Neural cell (in vitro differentiated cells): ENCODE data around the gene MKRN2OS. TPM values are rescaled to one million over a fixed set of nuclear protein-coding genes. Genes with fewer than 3 reads are reported as not detected.

Source experiments
- H2AFZ ChIP-seq: fragments of 200-600, 300-800 bp; sonication (generic), shearing (Covaris generic); 2 replicates; pipeline ENCODE4 v1.6.0; 2014; ENCODE audit warnings: low read depth, mild to moderate bottlenecking, antibody characterized with exemption, low read length, moderate library complexity
- H3F3A ChIP-seq: fragments of 200-600 bp; shearing (Covaris generic); 2 replicates; pipeline ENCODE4 v1.6.1; 2016; ENCODE audit warnings: mild to moderate bottlenecking, moderate library complexity, mixed read lengths, antibody characterized with exemption, low read length; ENCODE audit not compliant: insufficient read depth, poor library complexity, severe bottlenecking
- H3K27ac ChIP-seq: fragments of 200-600, 300-800 bp; sonication (generic), shearing (Covaris generic); 2 replicates; pipeline ENCODE4 v1.5.1; 2014; ENCODE audit warnings: mild to moderate bottlenecking, low read length, moderate library complexity
- H3K27me3 ChIP-seq: fragments of 300-800, 200-600 bp; sonication (generic), shearing (Covaris generic); 2 replicates; pipeline ENCODE4 v1.6.0; 2014; ENCODE audit warnings: mild to moderate bottlenecking, low read depth, low read length, moderate library complexity; ENCODE audit not compliant: insufficient read depth
- H3K36me3 ChIP-seq: fragments of 300-800, 200-600 bp; sonication (generic), shearing (Covaris generic); 2 replicates; pipeline ENCODE4 v1.5.1; 2014; ENCODE audit warnings: mild to moderate bottlenecking, antibody characterized with exemption, low read length, moderate library complexity; ENCODE audit not compliant: insufficient read depth
- H3K4me2 ChIP-seq: fragments of 300-800, 200-600 bp; sonication (generic), shearing (Covaris generic); 2 replicates; pipeline ENCODE4 v1.6.0; 2014; ENCODE audit warnings: mild to moderate bottlenecking, low read length
- H3K4me3 ChIP-seq: fragments of 300-800, 200-600 bp; sonication (generic), shearing (Covaris generic); 2 replicates; pipeline ENCODE4 v1.5.1; 2014; ENCODE audit warnings: mild to moderate bottlenecking, low read length, moderate library complexity
- H3K79me2 ChIP-seq: fragments of 200-600 bp; shearing (Covaris generic); replicated peaks from 2 replicates; pipeline ENCODE4 v1.6.0; 2014; ENCODE audit warnings: mild to moderate bottlenecking, low read length, moderate library complexity; ENCODE audit not compliant: insufficient read depth
- H3K9ac ChIP-seq: fragments of 300-800, 200-600 bp; sonication (generic), shearing (Covaris generic); 2 replicates; pipeline ENCODE4 v1.6.1; 2016; ENCODE audit warnings: mild to moderate bottlenecking, low read length, mixed read lengths
- H3K9me2 ChIP-seq: fragments of 200-600 bp; shearing (Covaris generic); 2 replicates; pipeline ENCODE4 v1.6.1; 2016; ENCODE audit warnings: mild to moderate bottlenecking, low read length, mixed read lengths; ENCODE audit not compliant: insufficient read depth
- H3K9me3 ChIP-seq: fragments of 200-600, 300-800 bp; sonication (generic), shearing (Covaris generic); 2 replicates; pipeline ENCODE4 v1.6.1; 2016; ENCODE audit warnings: mild to moderate bottlenecking, mixed run types, low read length, moderate library complexity, mixed read lengths
- H4K20me1 ChIP-seq: fragments of 200-600 bp; shearing (Covaris generic); 2 replicates; pipeline ENCODE4 v1.6.1; 2016; ENCODE audit warnings: mild to moderate bottlenecking, mixed run types; ENCODE audit not compliant: insufficient read depth
- CTCF ChIP-seq: fragments of 450-650 bp; IDR thresholded peaks from 2 replicates; pipeline ENCODE4 v1.5.1; 2014; ENCODE audit warnings: antibody characterized with exemption, mild to moderate bottlenecking, moderate library complexity; ENCODE audit not compliant: poor library complexity, severe bottlenecking
- EP300 ChIP-seq: fragments of 450-650 bp; conservative IDR thresholded peaks from 2 replicates; pipeline ENCODE4 v1.6.1; 2014; ENCODE audit warnings: antibody characterized with exemption, mild to moderate bottlenecking, moderate library complexity; ENCODE audit not compliant: poor library complexity, severe bottlenecking
- EZH2 ChIP-seq: fragments of 200-600, 300-800 bp; shearing (Covaris generic), sonication (generic); IDR thresholded peaks from 2 replicates; pipeline ENCODE4 v1.6.1; 2014; ENCODE audit warnings: antibody characterized with exemption, low read length, borderline replicate concordance, mild to moderate bottlenecking; ENCODE audit not compliant: insufficient read depth, poor library complexity, severe bottlenecking
- MXI1 ChIP-seq: fragments of 450-650 bp; conservative IDR thresholded peaks from 2 replicates; pipeline ENCODE4 v1.6.1; 2014; ENCODE audit warnings: antibody characterized with exemption, mild to moderate bottlenecking; ENCODE audit not compliant: poor library complexity, severe bottlenecking
- POLR2AphosphoS5 ChIP-seq: IDR thresholded peaks from 2 replicates; pipeline ENCODE4 v1.6.1; 2012
- RAD21 ChIP-seq: fragments of 450-650 bp; conservative IDR thresholded peaks from 2 replicates; pipeline ENCODE4 v1.6.1; 2014; ENCODE audit warnings: antibody characterized with exemption, mild to moderate bottlenecking, moderate library complexity
- SMC3 ChIP-seq: fragments of 450-650 bp; conservative IDR thresholded peaks from 2 replicates; pipeline ENCODE4 v1.6.1; 2014; ENCODE audit warnings: antibody characterized with exemption, mild to moderate bottlenecking, moderate library complexity; ENCODE audit not compliant: poor library complexity
- TAF1 ChIP-seq: IDR thresholded peaks from 2 replicates; pipeline ENCODE4 v1.6.1; 2012; ENCODE audit warnings: low read depth
- polyA plus RNA-seq: library from polyadenylated mRNA; depleted of rRNA; stranded (reverse); fragments of >200 nt; gene quantifications from 2 replicates; pipeline ENCODE4 v1.2.3, GENCODE V29; 2014
- TF ChIP-seq, protein P1 (sequence below): IDR thresholded peaks from 2 replicates; pipeline ENCODE4 v1.6.1; 2012; ENCODE audit warnings: borderline replicate concordance

Gene MKRN2OS
- polyA plus RNA-seq, 1 donor from 2014 or later = 0.36 TPM

GRCh38 chr3:12585970-12586369 lies 40.7 kb upstream of the MKRN2OS start:
- H3K9ac ChIP-seq = no peak overlapping the region
- no peaks in the 10 kb centered on the region for H3F3A ChIP-seq
- no peak overlapping the region for H3K4me2 ChIP-seq
- no peak overlapping the region for H3K4me3 ChIP-seq
- H2AFZ ChIP-seq = no peak overlapping the region
- no peak for TF ChIP-seq SMC3
- TF ChIP-seq TAF1 = no peak
- TF ChIP-seq EP300 = no peak
- no peak for TF ChIP-seq POLR2AphosphoS5
- TF ChIP-seq MXI1 = no peak
- no peak for TF ChIP-seq CTCF
- no peak for TF ChIP-seq EZH2
- no peak for TF ChIP-seq RAD21
- TF ChIP-seq, protein P1, sequence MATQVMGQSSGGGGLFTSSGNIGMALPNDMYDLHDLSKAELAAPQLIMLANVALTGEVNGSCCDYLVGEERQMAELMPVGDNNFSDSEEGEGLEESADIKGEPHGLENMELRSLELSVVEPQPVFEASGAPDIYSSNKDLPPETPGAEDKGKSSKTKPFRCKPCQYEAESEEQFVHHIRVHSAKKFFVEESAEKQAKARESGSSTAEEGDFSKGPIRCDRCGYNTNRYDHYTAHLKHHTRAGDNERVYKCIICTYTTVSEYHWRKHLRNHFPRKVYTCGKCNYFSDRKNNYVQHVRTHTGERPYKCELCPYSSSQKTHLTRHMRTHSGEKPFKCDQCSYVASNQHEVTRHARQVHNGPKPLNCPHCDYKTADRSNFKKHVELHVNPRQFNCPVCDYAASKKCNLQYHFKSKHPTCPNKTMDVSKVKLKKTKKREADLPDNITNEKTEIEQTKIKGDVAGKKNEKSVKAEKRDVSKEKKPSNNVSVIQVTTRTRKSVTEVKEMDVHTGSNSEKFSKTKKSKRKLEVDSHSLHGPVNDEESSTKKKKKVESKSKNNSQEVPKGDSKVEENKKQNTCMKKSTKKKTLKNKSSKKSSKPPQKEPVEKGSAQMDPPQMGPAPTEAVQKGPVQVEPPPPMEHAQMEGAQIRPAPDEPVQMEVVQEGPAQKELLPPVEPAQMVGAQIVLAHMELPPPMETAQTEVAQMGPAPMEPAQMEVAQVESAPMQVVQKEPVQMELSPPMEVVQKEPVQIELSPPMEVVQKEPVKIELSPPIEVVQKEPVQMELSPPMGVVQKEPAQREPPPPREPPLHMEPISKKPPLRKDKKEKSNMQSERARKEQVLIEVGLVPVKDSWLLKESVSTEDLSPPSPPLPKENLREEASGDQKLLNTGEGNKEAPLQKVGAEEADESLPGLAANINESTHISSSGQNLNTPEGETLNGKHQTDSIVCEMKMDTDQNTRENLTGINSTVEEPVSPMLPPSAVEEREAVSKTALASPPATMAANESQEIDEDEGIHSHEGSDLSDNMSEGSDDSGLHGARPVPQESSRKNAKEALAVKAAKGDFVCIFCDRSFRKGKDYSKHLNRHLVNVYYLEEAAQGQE = no peak
- no peaks in the 10 kb centered on the region for H3K9me2 ChIP-seq
- no peaks in the 10 kb centered on the region for H3K27me3 ChIP-seq
- H3K27ac ChIP-seq = no peak overlapping the region
- no peaks in the 10 kb centered on the region for H3K9me3 ChIP-seq
- H3K36me3 ChIP-seq = peaks cover 33% of the 10 kb centered on the region
- no peaks in the 10 kb centered on the region for H3K79me2 ChIP-seq
- H4K20me1 ChIP-seq = no peaks in the 10 kb centered on the region

- Histone ChIP-seq H3K27ac (no peak overlapping the region), H3K27me3 (no peaks in the 10 kb centered on the region), H3K9me2 (no peaks in the 10 kb centered on the region), H3K9me3 (no peaks in the 10 kb centered on the region), H2AFZ (no peak overlapping the region), H3F3A (no peaks in the 10 kb centered on the region), H3K9ac (no peak overlapping the region), H3K36me3 (peaks cover 27% of the 10 kb centered on the region), H3K4me3 (no peak overlapping the region), H3K4me2 (no peak overlapping the region), H3K79me2 (no peaks in the 10 kb centered on the region), H4K20me1 (no peaks in the 10 kb centered on the region)
- TF ChIP-seq EZH2 (no peak), RAD21 (no peak), MXI1 (no peak), CTCF (no peak), SMC3 (no peak)
Measured at GRCh38 chr3:12585181-12585580, 39.9 kb upstream of the MKRN2OS start.
